Measurements from ENCODE around the gene NUDC.

GRCh38 chr1:26956321-26956720, 34.8 kb downstream of the NUDC start:
- TF ChIP-seq CTCF (conservative IDR thresholded peaks at IDR 0.05; ENCODE audit: low read depth, low read length) (no peak), CEBPB (IDR thresholded peaks at IDR 0.05; ENCODE audit: low read depth, low read length) (no peak), BHLHE40 (IDR thresholded peaks at IDR 0.05; ENCODE audit: low read depth, low read length) (no peak), POLR2A (IDR thresholded peaks at IDR 0.05; ENCODE audit: low read depth, low read length) (no peak), RFX5 (IDR thresholded peaks at IDR 0.05; ENCODE audit: low read depth, low read length) (no peak), SMC3 (IDR thresholded peaks at IDR 0.05; ENCODE audit: low read depth, low read length) (no peak), MAFK (IDR thresholded peaks at IDR 0.05; ENCODE audit: low read depth, low read length) (no peak), NFE2L2 (IDR thresholded peaks at IDR 0.05; ENCODE audit: low read depth, low read length) (no peak), RAD21 (IDR thresholded peaks at IDR 0.05; ENCODE audit: low read length) (no peak)

Measured in IMR-90 (cell line).